Body of pancreas (tissue), 4 donors: ENCODE results near the gene DNAJC10.

Source experiments
- CTCF ChIP-seq, 7 experiments: fragments of 450-650 bp in 4 of 7; fragments of 200-600 bp in 3 of 7; sonication (generic) in 3 of 7; IDR thresholded peaks; one replicate each; pipeline ENCODE4 v1.5.1; 2016 to 2019; ENCODE audit warnings: antibody characterized with exemption in 7 of 7
- POLR2A ChIP-seq, 3 donors: fragments of 450-650 bp; IDR thresholded peaks; one replicate each; pipeline ENCODE4 v1.6.1; 2016; ENCODE audit warnings: antibody characterized with exemption in 3 of 3, mild to moderate bottlenecking in 2 of 3

- TF ChIP-seq CTCF (IDR thresholded peaks at IDR 0.05), result no peak
- no peak for TF ChIP-seq POLR2A (IDR thresholded peaks at IDR 0.05)
Measured at GRCh38 chr2:182824767-182825158, 108.7 kb downstream of the DNAJC10 start.
